Measurements from ENCODE around the gene ARHGAP44. TPM values are rescaled to one million over a fixed set of nuclear protein-coding genes. Genes with fewer than 3 reads are reported as not detected.

Gene ARHGAP44
- total RNA-seq, 4 donors from 2014 or later: 11.2 to 19.7 (median 14.9) TPM

GRCh38 chr17:12745486-12745885, 43.8 kb upstream of the ARHGAP44 start:
- H3K27me3 ChIP-seq: no peaks in the 10 kb centered on the region
- H3K4me1 ChIP-seq: peaks cover 0 to 4% (median 0%) of the 10 kb centered on the region in 4 donors
- H3K36me3 ChIP-seq: no peaks in the 10 kb centered on the region
- no peak overlapping the region for H3K27ac ChIP-seq
- TF ChIP-seq, protein P1, sequence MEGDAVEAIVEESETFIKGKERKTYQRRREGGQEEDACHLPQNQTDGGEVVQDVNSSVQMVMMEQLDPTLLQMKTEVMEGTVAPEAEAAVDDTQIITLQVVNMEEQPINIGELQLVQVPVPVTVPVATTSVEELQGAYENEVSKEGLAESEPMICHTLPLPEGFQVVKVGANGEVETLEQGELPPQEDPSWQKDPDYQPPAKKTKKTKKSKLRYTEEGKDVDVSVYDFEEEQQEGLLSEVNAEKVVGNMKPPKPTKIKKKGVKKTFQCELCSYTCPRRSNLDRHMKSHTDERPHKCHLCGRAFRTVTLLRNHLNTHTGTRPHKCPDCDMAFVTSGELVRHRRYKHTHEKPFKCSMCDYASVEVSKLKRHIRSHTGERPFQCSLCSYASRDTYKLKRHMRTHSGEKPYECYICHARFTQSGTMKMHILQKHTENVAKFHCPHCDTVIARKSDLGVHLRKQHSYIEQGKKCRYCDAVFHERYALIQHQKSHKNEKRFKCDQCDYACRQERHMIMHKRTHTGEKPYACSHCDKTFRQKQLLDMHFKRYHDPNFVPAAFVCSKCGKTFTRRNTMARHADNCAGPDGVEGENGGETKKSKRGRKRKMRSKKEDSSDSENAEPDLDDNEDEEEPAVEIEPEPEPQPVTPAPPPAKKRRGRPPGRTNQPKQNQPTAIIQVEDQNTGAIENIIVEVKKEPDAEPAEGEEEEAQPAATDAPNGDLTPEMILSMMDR (IDR thresholded peaks at IDR 0.05): no peak
- no peak for TF ChIP-seq POLR2A (IDR thresholded peaks at IDR 0.05)
- DNase-seq: peak in 1 of 3 donors; percentile 62
- no peaks in the 10 kb centered on the region for H3K9me3 ChIP-seq
- no peak overlapping the region for H3K4me3 ChIP-seq

- Histone ChIP-seq H3K27me3 (no peaks in the 10 kb centered on the region), H3K4me1 (no peaks in the 10 kb centered on the region), H3K9me3 (no peaks in the 10 kb centered on the region), H3K36me3 (no peaks in the 10 kb centered on the region), H3K4me3 (no peak overlapping the region), H3K27ac (no peak overlapping the region)
- no peak for DNase-seq
- TF ChIP-seq, protein P1 (IDR thresholded peaks at IDR 0.05): no peak
- no peak for TF ChIP-seq POLR2A (IDR thresholded peaks at IDR 0.05)
Observed at GRCh38 chr17:12756786-12757185, 32.5 kb upstream of the ARHGAP44 start.

DNA sequence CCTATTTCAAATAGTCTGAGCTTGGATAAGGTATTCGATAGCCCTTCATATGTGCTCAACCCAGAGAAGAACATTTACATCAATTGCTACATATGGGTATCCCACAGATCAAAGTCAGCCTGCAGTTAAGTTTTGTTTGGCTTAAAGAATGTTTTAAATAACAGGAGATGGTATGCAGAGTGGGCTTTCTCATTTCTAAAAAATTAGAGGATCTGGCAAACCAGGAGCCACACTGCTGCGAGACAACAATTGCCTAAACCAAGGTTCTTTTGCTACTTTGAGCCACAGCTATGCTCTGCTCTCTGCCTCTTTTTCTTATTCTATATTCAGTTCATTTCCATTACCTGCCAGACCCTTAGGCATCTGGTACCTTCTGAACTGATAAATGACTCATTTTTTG, 30.2 kb upstream of the ARHGAP44 start:
- H3K27me3 ChIP-seq: no peaks in the 10 kb centered on the region
- no peak for TF ChIP-seq POLR2A (IDR thresholded peaks at IDR 0.05)
- TF ChIP-seq, protein P1 (IDR thresholded peaks at IDR 0.05): no peak
- H3K9me3 ChIP-seq: no peaks in the 10 kb centered on the region
- no peak overlapping the region for H3K27ac ChIP-seq
- H3K36me3 ChIP-seq: no peaks in the 10 kb centered on the region
- H3K4me3 ChIP-seq: no peak overlapping the region
- H3K4me1 ChIP-seq: no peaks in the 10 kb centered on the region
- no peak for DNase-seq

DNA sequence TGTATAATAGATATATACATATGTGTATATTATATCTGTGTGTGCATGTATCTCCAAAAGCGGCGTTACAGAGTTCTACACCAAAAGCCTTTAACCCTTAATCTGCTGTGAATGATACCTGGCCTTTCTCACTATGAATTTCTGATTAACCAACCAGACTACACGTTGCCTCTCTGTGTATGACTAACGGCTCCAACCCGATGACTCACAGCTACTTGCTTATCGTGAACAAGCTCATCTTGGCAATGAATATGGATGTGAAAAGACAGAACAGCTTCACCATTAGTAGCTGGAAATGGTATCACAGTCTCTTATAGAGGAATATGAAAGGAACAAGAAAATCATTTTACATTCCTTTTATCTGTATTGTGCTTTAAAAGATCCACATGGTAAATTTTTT, 23.8 kb upstream of the ARHGAP44 start:
- no peak overlapping the region for H3K27ac ChIP-seq
- peak in 1 of 3 donors; percentile 59 for DNase-seq
- TF ChIP-seq POLR2A (IDR thresholded peaks at IDR 0.05): no peak
- TF ChIP-seq, protein P1 (IDR thresholded peaks at IDR 0.05): no peak

DNA sequence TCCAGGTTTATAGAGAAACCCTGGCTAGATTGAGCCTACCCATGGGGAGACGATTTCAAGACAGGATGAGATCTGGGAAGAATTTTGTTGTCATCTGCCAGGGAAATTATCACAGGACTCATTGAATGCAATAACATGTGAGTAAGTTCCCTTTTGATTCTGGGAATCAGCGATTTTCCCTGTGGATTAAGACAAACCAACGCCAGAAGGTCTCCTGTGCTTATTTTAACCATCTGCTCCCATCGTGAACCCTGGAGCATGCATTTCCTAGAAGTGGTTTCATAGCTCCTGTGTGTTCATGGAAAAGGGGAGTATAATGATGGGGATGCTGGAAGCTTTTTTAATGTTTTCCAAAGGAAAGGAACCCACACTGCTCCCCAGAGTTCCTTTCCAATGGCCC, 21.0 kb upstream of the ARHGAP44 start:
- H3K36me3 ChIP-seq: no peaks in the 10 kb centered on the region
- TF ChIP-seq, protein P1 (IDR thresholded peaks at IDR 0.05): no peak
- no peak for TF ChIP-seq POLR2A (IDR thresholded peaks at IDR 0.05)
- DNase-seq: no peak
- no peaks in the 10 kb centered on the region for H3K9me3 ChIP-seq
- no peak overlapping the region for H3K4me3 ChIP-seq
- H3K4me1 ChIP-seq: no peaks in the 10 kb centered on the region
- H3K27ac ChIP-seq: no peak overlapping the region
- no peaks in the 10 kb centered on the region for H3K27me3 ChIP-seq

More for the DNA sequence above, 23.8 kb upstream of the ARHGAP44 start:
- Histone ChIP-seq H3K36me3 (no peaks in the 10 kb centered on the region), H3K9me3 (no peaks in the 10 kb centered on the region), H3K27me3 (no peaks in the 10 kb centered on the region), H3K4me3 (no peak overlapping the region), H3K4me1 (no peaks in the 10 kb centered on the region)

DNA sequence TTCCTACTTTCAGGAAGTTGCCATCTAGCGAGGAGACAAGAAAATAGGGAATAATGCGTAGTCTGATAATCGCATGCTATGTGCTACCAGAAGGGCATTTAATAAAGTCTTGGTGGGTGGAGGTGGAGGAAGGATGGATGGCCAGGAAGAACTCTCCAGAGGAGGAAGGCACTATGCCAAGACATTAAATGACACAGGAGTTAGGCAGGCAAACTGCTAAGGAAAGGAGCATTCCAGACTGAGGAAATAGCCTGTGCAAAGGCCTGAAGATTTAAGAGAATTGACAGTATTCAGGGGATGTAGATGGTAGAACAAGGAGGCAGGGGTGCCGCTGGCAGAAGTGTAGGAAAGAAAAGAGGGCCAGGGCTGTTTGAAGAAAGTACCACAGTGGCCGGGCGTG, 19.3 kb upstream of the ARHGAP44 start:
- Histone ChIP-seq H3K4me3 (no peak overlapping the region), H3K36me3 (no peaks in the 10 kb centered on the region), H3K27ac (no peak overlapping the region), H3K27me3 (no peaks in the 10 kb centered on the region), H3K9me3 (no peaks in the 10 kb centered on the region), H3K4me1 (no peaks in the 10 kb centered on the region)
- DNase-seq: no peak
- TF ChIP-seq POLR2A (IDR thresholded peaks at IDR 0.05): no peak
- TF ChIP-seq, protein P1 (IDR thresholded peaks at IDR 0.05): no peak
